Left forelimb (tissue), 1 donor: ENCODE data around the gene TNRC6A.
"Not testable (repeated sequence)": the region's sequence is repeated elsewhere in the genome, so short reads cannot be mapped to it uniquely, and the experiment has no call there.

Experiments
- DNase-seq: peaks from one replicate; pipeline ENCODE4 v3.0.0-alpha.2; 2018; ENCODE audit warnings: low spot score

The TNRC6A gene

GRCh38 chr16:24845726-24846547 is 116.5 kb downstream of the TNRC6A start, which contains the start of gene SLC5A11:
Gene SLC5A11 (plus strand): TSS chr16:24845963. CDS start chr16:24858644, 12,681 bp downstream.
- DNase-seq, result no peak

- DNase-seq, result no peak
Measured at GRCh38 chr16:24846548-24847357, 117.3 kb downstream of the TNRC6A start.

- DNase-seq, result no peak
Measured at GRCh38 chr16:24847358-24847664, 117.9 kb downstream of the TNRC6A start.

- DNase-seq, result no peak
Measured at GRCh38 chr16:24848065-24848464, 118.6 kb downstream of the TNRC6A start.

GRCh38 chr16:24849641-24850040 is 120.2 kb downstream of the TNRC6A start:
- DNase-seq, result no peak

GRCh38 chr16:24850289-24850938 is 121.0 kb downstream of the TNRC6A start:
- DNase-seq, result no peak

- DNase-seq, result no peak
Measured at GRCh38 chr16:24851700-24852099, 122.2 kb downstream of the TNRC6A start.

GRCh38 chr16:24852281-24852721 is 122.8 kb downstream of the TNRC6A start:
- DNase-seq, result no peak

- no peak for DNase-seq
Measured at GRCh38 chr16:24853169-24853824, 123.8 kb downstream of the TNRC6A start.

- no peak for DNase-seq
Measured at GRCh38 chr16:24853830-24854229, 124.4 kb downstream of the TNRC6A start.

GRCh38 chr16:24854607-24855171 is 125.2 kb downstream of the TNRC6A start:
- no peak for DNase-seq

- DNase-seq, result no peak
Measured at GRCh38 chr16:24855678-24856077, 126.2 kb downstream of the TNRC6A start.

- not testable (repeated sequence) for DNase-seq
Measured at GRCh38 chr16:24856871-24857270, 127.4 kb downstream of the TNRC6A start.

- no peak for DNase-seq
Measured at GRCh38 chr16:24858219-24859041, 129.0 kb downstream of the TNRC6A start.

GRCh38 chr16:24861461-24861860 is 132.0 kb downstream of the TNRC6A start:
- DNase-seq, result no peak

GRCh38 chr16:24863582-24864437 is 134.4 kb downstream of the TNRC6A start:
- DNase-seq, result no peak

GRCh38 chr16:24869033-24869432 is 139.6 kb downstream of the TNRC6A start:
- no peak for DNase-seq

GRCh38 chr16:24871891-24872290 is 142.4 kb downstream of the TNRC6A start:
- no peak for DNase-seq

- DNase-seq, result no peak
Measured at GRCh38 chr16:24873028-24873427, 143.6 kb downstream of the TNRC6A start.

- no peak for DNase-seq
Measured at GRCh38 chr16:24875466-24875865, 146.0 kb downstream of the TNRC6A start.
